IgD-negative memory B cell (primary cell): ENCODE results near the gene ST3GAL3. TPM values are rescaled to one million over a fixed set of nuclear protein-coding genes. Genes with fewer than 3 reads are reported as not detected.

ENCODE experiments used
- H3K27ac Mint-ChIP-seq, 3 donors: one replicate each; pipeline ENCODE4 v1.8.0; 2020 to 2022; ENCODE audit warnings: mild to moderate bottlenecking in 3 of 3, mixed read lengths in 3 of 3, moderate library complexity in 1 of 3
- H3K27me3 Mint-ChIP-seq: one replicate; pipeline ENCODE4 v1.8.0; 2021; ENCODE audit warnings: mixed read lengths
- H3K36me3 Mint-ChIP-seq: one replicate; pipeline ENCODE4 v1.8.0; 2020; ENCODE audit warnings: mild to moderate bottlenecking, mixed read lengths
- H3K4me1 Mint-ChIP-seq, 3 donors: one replicate each; pipeline ENCODE4 v1.8.0; 2020 to 2022; ENCODE audit warnings: mixed read lengths in 3 of 3, mild to moderate bottlenecking in 1 of 3
- H3K4me3 Mint-ChIP-seq, 4 donors: one replicate each; pipeline ENCODE4 v1.8.0; 2020 to 2022; ENCODE audit warnings: mild to moderate bottlenecking in 4 of 4, mixed read lengths in 4 of 4, moderate library complexity in 3 of 4
- H3K9me3 Mint-ChIP-seq, 3 donors: one replicate each; pipeline ENCODE4 v1.8.0; 2020 to 2021; ENCODE audit warnings: mixed read lengths in 3 of 3, mild to moderate bottlenecking in 1 of 3
- polyA plus RNA-seq: library from polyadenylated mRNA; unstranded; fragments of 300-500 nt; fragmentation: Illumina TruSeq; gene quantifications from one replicate; pipeline ENCODE4 v1.2.3, GENCODE V29; 2021

ST3GAL3 gene
- polyA plus RNA-seq, 1 donor from 2014 or later, result 14.3 TPM

GRCh38 chr1:43866201-43866600 is 158.9 kb downstream of the ST3GAL3 start:
- no peaks in the 10 kb centered on the region for H3K4me1 Mint-ChIP-seq
- H3K36me3 Mint-ChIP-seq, result peaks cover 6% of the 10 kb centered on the region
- H3K4me3 Mint-ChIP-seq, result no peak overlapping the region
- H3K27me3 Mint-ChIP-seq, result no peaks in the 10 kb centered on the region
- no peaks in the 10 kb centered on the region for H3K9me3 Mint-ChIP-seq
- H3K27ac Mint-ChIP-seq, result no peak overlapping the region

GRCh38 chr1:43867976-43868740 is 160.8 kb downstream of the ST3GAL3 start:
- Mint-ChIP-seq H3K9me3 (no peaks in the 10 kb centered on the region), H3K27me3 (no peaks in the 10 kb centered on the region), H3K4me1 (no peaks in the 10 kb centered on the region), H3K4me3 (no peak overlapping the region), H3K36me3 (peaks cover 6% of the 10 kb centered on the region), H3K27ac (no peak overlapping the region)

GRCh38 chr1:43868741-43869067 is 161.4 kb downstream of the ST3GAL3 start:
- Mint-ChIP-seq H3K4me3 (no peak overlapping the region), H3K27me3 (no peaks in the 10 kb centered on the region), H3K9me3 (no peaks in the 10 kb centered on the region), H3K27ac (no peak overlapping the region), H3K4me1 (no peaks in the 10 kb centered on the region), H3K36me3 (peaks cover 6% of the 10 kb centered on the region)

GRCh38 chr1:43870306-43870705 is 163.0 kb downstream of the ST3GAL3 start:
- Mint-ChIP-seq H3K36me3 (peaks cover 4% of the 10 kb centered on the region), H3K4me3 (no peak overlapping the region), H3K27ac (no peak overlapping the region), H3K9me3 (no peaks in the 10 kb centered on the region), H3K27me3 (no peaks in the 10 kb centered on the region), H3K4me1 (no peaks in the 10 kb centered on the region)

GRCh38 chr1:43871181-43871910 is 164.0 kb downstream of the ST3GAL3 start:
- no peaks in the 10 kb centered on the region for H3K27me3 Mint-ChIP-seq
- H3K9me3 Mint-ChIP-seq, result no peaks in the 10 kb centered on the region
- H3K36me3 Mint-ChIP-seq, result peaks cover 4% of the 10 kb centered on the region
- no peak overlapping the region for H3K4me3 Mint-ChIP-seq
- no peak overlapping the region for H3K27ac Mint-ChIP-seq
- no peaks in the 10 kb centered on the region for H3K4me1 Mint-ChIP-seq

GRCh38 chr1:43872280-43872679 is 164.9 kb downstream of the ST3GAL3 start:
- Mint-ChIP-seq H3K4me3 (no peak overlapping the region), H3K36me3 (peaks cover 4% of the 10 kb centered on the region), H3K4me1 (no peaks in the 10 kb centered on the region), H3K9me3 (no peaks in the 10 kb centered on the region), H3K27me3 (no peaks in the 10 kb centered on the region), H3K27ac (no peak overlapping the region)

GRCh38 chr1:43873851-43874250 is 166.5 kb downstream of the ST3GAL3 start:
- H3K4me1 Mint-ChIP-seq, result no peaks in the 10 kb centered on the region
- H3K9me3 Mint-ChIP-seq, result no peaks in the 10 kb centered on the region
- peaks cover 2% of the 10 kb centered on the region for H3K36me3 Mint-ChIP-seq

GRCh38 chr1:43874716-43875115 is 167.4 kb downstream of the ST3GAL3 start:
- H3K4me3 Mint-ChIP-seq, result no peak overlapping the region
- H3K27ac Mint-ChIP-seq, result no peak overlapping the region
- H3K27me3 Mint-ChIP-seq, result no peaks in the 10 kb centered on the region
- H3K4me1 Mint-ChIP-seq, result no peaks in the 10 kb centered on the region
- H3K9me3 Mint-ChIP-seq, result no peaks in the 10 kb centered on the region
- H3K36me3 Mint-ChIP-seq, result peaks cover 2% of the 10 kb centered on the region

More at GRCh38 chr1:43873851-43874250, 166.5 kb downstream of the ST3GAL3 start:
- no peak overlapping the region for H3K4me3 Mint-ChIP-seq
- no peaks in the 10 kb centered on the region for H3K27me3 Mint-ChIP-seq
- H3K27ac Mint-ChIP-seq, result no peak overlapping the region

- H3K27me3 Mint-ChIP-seq, result no peaks in the 10 kb centered on the region
- H3K4me1 Mint-ChIP-seq, result no peaks in the 10 kb centered on the region
- H3K4me3 Mint-ChIP-seq, result no peak overlapping the region
- H3K9me3 Mint-ChIP-seq, result no peaks in the 10 kb centered on the region
- no peak overlapping the region for H3K27ac Mint-ChIP-seq
- H3K36me3 Mint-ChIP-seq, result peaks cover 2% of the 10 kb centered on the region
These were observed 168.0 kb downstream of the ST3GAL3 start for GRCh38 chr1:43875331-43875730.

GRCh38 chr1:43877101-43877500 is 169.8 kb downstream of the ST3GAL3 start:
- Mint-ChIP-seq H3K4me3 (no peak overlapping the region), H3K4me1 (no peaks in the 10 kb centered on the region), H3K36me3 (no peaks in the 10 kb centered on the region), H3K27ac (no peak overlapping the region), H3K27me3 (no peaks in the 10 kb centered on the region), H3K9me3 (no peaks in the 10 kb centered on the region)

- Mint-ChIP-seq H3K36me3 (no peaks in the 10 kb centered on the region), H3K4me3 (no peak overlapping the region), H3K4me1 (no peaks in the 10 kb centered on the region), H3K27me3 (no peaks in the 10 kb centered on the region), H3K9me3 (no peaks in the 10 kb centered on the region), H3K27ac (no peak overlapping the region)
These were observed 171.1 kb downstream of the ST3GAL3 start for GRCh38 chr1:43878440-43878839.

GRCh38 chr1:43878854-43879253 is 171.5 kb downstream of the ST3GAL3 start:
- no peak overlapping the region for H3K27ac Mint-ChIP-seq

GRCh38 chr1:43879414-43879813 is 172.1 kb downstream of the ST3GAL3 start:
- Mint-ChIP-seq H3K4me3 (no peak overlapping the region), H3K9me3 (no peaks in the 10 kb centered on the region), H3K27ac (no peak overlapping the region), H3K36me3 (no peaks in the 10 kb centered on the region), H3K4me1 (no peaks in the 10 kb centered on the region), H3K27me3 (no peaks in the 10 kb centered on the region)

More at GRCh38 chr1:43878854-43879253, 171.5 kb downstream of the ST3GAL3 start:
- H3K9me3 Mint-ChIP-seq, result no peaks in the 10 kb centered on the region
- no peak overlapping the region for H3K4me3 Mint-ChIP-seq
- H3K4me1 Mint-ChIP-seq, result no peaks in the 10 kb centered on the region
- H3K27me3 Mint-ChIP-seq, result no peaks in the 10 kb centered on the region
- no peaks in the 10 kb centered on the region for H3K36me3 Mint-ChIP-seq

GRCh38 chr1:43879996-43880395 is 172.7 kb downstream of the ST3GAL3 start:
- Mint-ChIP-seq H3K4me1 (no peaks in the 10 kb centered on the region), H3K27me3 (no peaks in the 10 kb centered on the region), H3K36me3 (no peaks in the 10 kb centered on the region), H3K27ac (no peak overlapping the region), H3K9me3 (no peaks in the 10 kb centered on the region), H3K4me3 (no peak overlapping the region)

- Mint-ChIP-seq H3K4me3 (no peak overlapping the region), H3K4me1 (no peaks in the 10 kb centered on the region), H3K9me3 (no peaks in the 10 kb centered on the region), H3K36me3 (no peaks in the 10 kb centered on the region), H3K27me3 (no peaks in the 10 kb centered on the region), H3K27ac (no peak overlapping the region)
These were observed 173.3 kb downstream of the ST3GAL3 start for GRCh38 chr1:43880604-43881003.

GRCh38 chr1:43881415-43881814 is 174.1 kb downstream of the ST3GAL3 start:
- no peaks in the 10 kb centered on the region for H3K27me3 Mint-ChIP-seq
- H3K9me3 Mint-ChIP-seq, result no peaks in the 10 kb centered on the region
- H3K4me1 Mint-ChIP-seq, result no peaks in the 10 kb centered on the region
- H3K4me3 Mint-ChIP-seq, result no peak overlapping the region
- H3K27ac Mint-ChIP-seq, result no peak overlapping the region
- no peaks in the 10 kb centered on the region for H3K36me3 Mint-ChIP-seq
